HG02840 (cell line): ENCODE results near the gene SLC6A16.
"Not testable (repeated sequence)": the region's sequence is repeated elsewhere in the genome, so short reads cannot be mapped to it uniquely, and the experiment has no call there.

Source experiments
- ATAC-seq: cut with Tn5 transposase; IDR thresholded peaks from one replicate; pipeline ENCODE4 v1.9.1; 2021; ENCODE audit warnings: mild to moderate bottlenecking, moderate library complexity, moderate number of reproducible peaks; ENCODE audit not compliant: unreplicated experiment, low FRiP score

Gene SLC6A16

DNA sequence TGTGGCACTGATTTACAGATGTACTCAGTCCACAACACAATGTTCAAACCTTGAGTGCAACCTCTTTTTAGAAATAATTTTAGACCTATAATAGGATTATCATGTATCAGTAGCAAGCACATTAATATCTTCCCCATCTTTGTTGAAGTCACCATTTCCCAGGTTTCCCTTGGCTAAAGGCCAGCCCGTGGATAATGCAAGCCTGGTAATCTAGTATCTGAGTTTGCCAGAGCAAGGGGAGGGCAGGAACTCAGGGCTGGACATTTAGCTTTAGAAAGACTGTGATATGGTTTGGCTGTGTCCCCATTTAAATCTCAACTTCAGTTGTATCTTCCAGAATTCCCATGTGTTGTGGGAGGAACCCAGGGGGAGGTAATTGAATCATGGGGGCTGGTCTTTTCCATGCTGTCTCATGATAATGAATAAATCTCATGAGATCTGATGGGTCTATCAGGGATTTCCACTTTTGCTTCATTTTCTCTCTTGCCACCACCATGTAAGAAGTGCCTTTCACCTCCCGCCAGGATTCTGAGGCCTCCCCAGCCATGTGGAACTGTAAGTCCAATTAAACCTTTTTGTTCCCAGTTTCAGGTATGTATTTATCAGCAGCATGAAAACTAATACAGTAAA lies 37.7 kb downstream of the SLC6A16 start:
- ATAC-seq = no peak

- no peak for ATAC-seq
Measured at GRCh38 chr19:49282184-49282583, 42.8 kb downstream of the SLC6A16 start.

GRCh38 chr19:49272204-49272603 lies 52.8 kb downstream of the SLC6A16 start:
- ATAC-seq = no peak

- no peak for ATAC-seq
Measured at GRCh38 chr19:49271080-49271753, 53.8 kb downstream of the SLC6A16 start.

GRCh38 chr19:49266409-49266808 lies 58.6 kb downstream of the SLC6A16 start:
- ATAC-seq = not testable (repeated sequence)

- ATAC-seq = no peak
Measured at GRCh38 chr19:49264258-49264657, 60.7 kb downstream of the SLC6A16 start.

- ATAC-seq = no peak
Measured at GRCh38 chr19:49261602-49262001, 63.4 kb downstream of the SLC6A16 start.

- ATAC-seq = no peak
Measured at GRCh38 chr19:49256691-49257090, 68.3 kb downstream of the SLC6A16 start.

- ATAC-seq = no peak
Measured at GRCh38 chr19:49255674-49256073, 69.3 kb downstream of the SLC6A16 start.

DNA sequence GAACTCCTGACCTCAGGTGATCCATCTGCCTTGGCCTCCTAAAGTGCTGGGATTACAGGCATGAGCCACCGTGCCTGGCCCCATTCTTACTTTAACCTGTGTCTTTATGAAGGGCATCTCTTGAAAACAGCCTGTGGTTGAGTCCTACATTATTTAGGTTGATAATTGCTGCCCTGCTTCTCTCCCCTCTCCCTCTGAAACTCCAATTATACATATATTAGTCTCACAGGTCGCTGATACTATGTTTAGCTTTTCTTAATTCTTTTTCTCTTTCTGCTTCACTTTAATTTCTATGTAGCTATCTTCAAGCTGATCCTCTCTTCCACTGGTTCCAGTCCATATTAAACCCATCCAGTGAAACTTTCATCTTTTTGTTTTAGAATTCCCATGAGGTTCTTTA lies 75.1 kb downstream of the SLC6A16 start:
- no peak for ATAC-seq

- ATAC-seq = no peak
Measured at GRCh38 chr19:49247676-49248075, 77.3 kb downstream of the SLC6A16 start.

DNA sequence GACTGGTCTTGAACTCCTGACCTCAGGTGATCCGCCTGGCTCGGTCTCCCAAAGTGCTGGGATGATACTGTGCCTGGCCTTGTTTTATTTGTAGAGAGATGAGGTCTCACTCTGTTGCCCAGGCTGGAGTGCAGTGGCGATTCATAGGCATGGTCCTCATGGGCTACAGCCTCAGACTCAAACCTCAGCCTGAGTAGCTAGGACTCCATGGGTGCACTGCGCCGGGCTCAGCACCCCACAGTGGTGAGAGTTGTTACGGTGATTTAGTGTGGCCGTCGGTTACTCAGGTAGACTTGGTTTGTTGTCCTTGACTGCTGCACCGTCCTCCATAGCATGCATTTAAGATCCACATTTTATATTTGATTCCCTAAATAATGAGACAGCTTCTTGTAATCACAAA lies 80.7 kb downstream of the SLC6A16 start:
- ATAC-seq = no peak

- no peak for ATAC-seq
Measured at GRCh38 chr19:49243726-49244125, 81.3 kb downstream of the SLC6A16 start.

DNA sequence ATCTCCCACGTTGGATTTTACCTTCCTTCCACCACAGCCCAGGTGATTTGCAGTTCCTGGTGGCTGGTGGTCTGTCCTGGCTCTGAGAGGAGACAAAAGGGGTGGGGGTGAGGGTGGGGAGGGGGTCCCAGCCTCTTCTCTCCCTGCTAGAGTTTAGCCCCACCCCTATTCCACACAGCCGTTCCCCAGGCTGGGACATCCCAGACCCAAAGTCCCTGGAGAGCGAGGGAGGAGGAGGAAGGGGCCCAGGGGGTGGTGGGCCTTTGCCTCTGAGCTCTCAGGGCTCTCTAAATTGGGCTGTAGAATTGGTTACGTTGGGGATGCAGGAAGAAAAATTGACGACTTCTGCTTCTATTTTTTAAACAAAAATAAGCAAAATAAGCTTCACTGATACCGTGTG lies 81.9 kb downstream of the SLC6A16 start:
- no peak for ATAC-seq

DNA sequence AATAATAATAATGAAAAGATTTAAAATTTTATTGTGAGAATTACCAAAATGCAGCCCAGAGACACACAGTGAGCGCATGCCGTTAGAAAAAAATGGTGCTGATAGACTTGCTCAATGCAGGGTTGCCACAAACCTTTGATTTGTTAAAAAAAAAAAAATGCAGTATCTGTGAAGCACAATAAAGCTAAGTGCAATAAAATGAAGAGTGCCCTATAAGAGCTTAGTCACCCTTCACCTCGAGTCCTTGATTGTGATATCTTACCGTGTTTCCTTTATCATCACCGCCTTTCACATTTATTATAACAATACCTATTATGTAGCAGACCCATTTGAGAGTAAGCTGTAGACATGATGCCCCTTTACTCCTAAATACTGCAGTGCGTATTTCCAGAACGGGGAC lies 83.2 kb downstream of the SLC6A16 start:
- ATAC-seq = no peak
